IMR-90 (cell line): ENCODE results near the gene PASD1. TPM values are rescaled to one million over a fixed set of nuclear protein-coding genes. Genes with fewer than 3 reads are reported as not detected.

Source experiments
- ATAC-seq: fragments of 200-7000 bp; cut with Tn5 transposase; 2 replicates; pipeline ENCODE4 v1.9.1; 2020; ENCODE audit warnings: low read depth, mild to moderate bottlenecking, moderate library complexity
- BruUV-seq: library from RNA; stranded (reverse); fragments of 400-500 nt; replicated peaks from 2 replicates; lab custom pipeline; 2021; lab: Mats Ljungman, UMichigan
- CTCF ChIA-PET: fragments of 300-600 bp; formaldehyde crosslinking; extraction: SDS; loops from one replicate; lab custom pipeline; 2021; ENCODE audit warnings: antibody characterized with exemption; lab: Yijun Ruan, JAX
- POLR2A ChIA-PET: fragments of 300-600 bp; sonication (Branson Sonifier 250); formaldehyde crosslinking; loops from one replicate; lab custom pipeline; 2022; ENCODE audit warnings: antibody characterized with exemption; ENCODE audit not compliant: unreplicated experiment; lab: Charles Lee
- DNase-seq: peaks from one replicate; pipeline ENCODE4 v3.0.0; 2013
- H2AFZ ChIP-seq: replicated peaks from 2 replicates; pipeline ENCODE3; 2013; ENCODE audit warnings: low read length, mild to moderate bottlenecking; ENCODE audit not compliant: poor library complexity
- H2AK5ac ChIP-seq: 2 replicates; pipeline ENCODE4 v1.6.1; 2013; ENCODE audit warnings: low read depth, low read length, inconsistent platforms
- H2AK9ac ChIP-seq: replicated peaks from 2 replicates; pipeline ENCODE3; 2013; ENCODE audit warnings: mild to moderate bottlenecking, low read depth, low read length, moderate library complexity; ENCODE audit not compliant: poor library complexity
- H2BK120ac ChIP-seq: 2 replicates; pipeline ENCODE4 v1.6.1; 2013; ENCODE audit warnings: low read depth, low read length, inconsistent platforms
- H2BK15ac ChIP-seq: 3 replicates; pipeline ENCODE4 v1.6.1; 2013; ENCODE audit warnings: low read depth, low read length, inconsistent platforms
- H2BK20ac ChIP-seq: 2 replicates; pipeline ENCODE4 v1.6.1; 2013; ENCODE audit warnings: low read depth, mild to moderate bottlenecking, inconsistent platforms, low read length, moderate library complexity
- H2BK5ac ChIP-seq: 2 replicates; pipeline ENCODE4 v1.6.1; 2013; ENCODE audit warnings: mild to moderate bottlenecking, low read depth, low read length, inconsistent platforms; ENCODE audit not compliant: poor library complexity, severe bottlenecking
- H3K14ac ChIP-seq: replicated peaks from 2 replicates; pipeline ENCODE4 v1.6.1; 2013; ENCODE audit warnings: low read depth, low read length, inconsistent platforms
- H3K18ac ChIP-seq: 2 replicates; pipeline ENCODE4 v1.6.1; 2013; ENCODE audit warnings: low read depth, low read length, control low read depth
- H3K23ac ChIP-seq: 2 replicates; pipeline ENCODE4 v1.6.1; 2013; ENCODE audit warnings: low read depth, low read length, inconsistent platforms
- H3K27ac ChIP-seq: 2 replicates; pipeline ENCODE4 v1.5.1; 2013; ENCODE audit warnings: mild to moderate bottlenecking, control low read depth, low read length; ENCODE audit not compliant: insufficient read depth
- H3K27me3 ChIP-seq: 2 replicates; pipeline ENCODE4 v1.6.1; 2013; ENCODE audit warnings: low read length; ENCODE audit not compliant: control insufficient read depth, insufficient read depth
- H3K36me3 ChIP-seq: 2 replicates; pipeline ENCODE4 v1.6.1; 2013; ENCODE audit warnings: low read length, mixed read lengths; ENCODE audit not compliant: control insufficient read depth, insufficient read depth
- H3K4ac ChIP-seq: 2 replicates; pipeline ENCODE4 v1.6.1; 2013; ENCODE audit warnings: low read depth, low read length, inconsistent platforms
- H3K4me1 ChIP-seq: 2 replicates; pipeline ENCODE4 v1.6.1; 2013; ENCODE audit warnings: low read length, mixed read lengths; ENCODE audit not compliant: control insufficient read depth, insufficient read depth
- H3K4me2 ChIP-seq: 2 replicates; pipeline ENCODE4 v1.6.1; 2013; ENCODE audit warnings: low read depth, mild to moderate bottlenecking, control low read depth, low read length, moderate library complexity
- H3K4me3 ChIP-seq: 2 replicates; pipeline ENCODE4 v1.5.1; 2013; ENCODE audit warnings: low read depth, mild to moderate bottlenecking, control low read depth, low read length, moderate library complexity; ENCODE audit not compliant: insufficient read depth
- H3K56ac ChIP-seq: 2 replicates; pipeline ENCODE4 v1.6.1; 2013; ENCODE audit warnings: low read length, inconsistent platforms; ENCODE audit not compliant: insufficient read depth; ENCODE audit errors: extremely low read depth
- H3K79me1 ChIP-seq, 2 experiments: 2 replicates each; pipeline ENCODE4 v1.6.1; 2013; ENCODE audit warnings: low read length in 2 of 2, inconsistent platforms in 1 of 2, low read depth in 1 of 2
- H3K9ac ChIP-seq: 2 replicates; pipeline ENCODE4 v1.6.1; 2013; ENCODE audit warnings: low read depth, low read length, control low read depth
- H3K9me1 ChIP-seq: 2 replicates; pipeline ENCODE4 v1.6.1; 2013; ENCODE audit warnings: low read length, inconsistent platforms; ENCODE audit not compliant: insufficient read depth
- H3K9me3 ChIP-seq: 2 replicates; pipeline ENCODE4 v1.6.1; 2013; ENCODE audit warnings: low read length; ENCODE audit not compliant: control insufficient read depth, insufficient read depth
- H4K20me1 ChIP-seq: 2 replicates; pipeline ENCODE4 v1.6.1; 2013; ENCODE audit warnings: low read length, inconsistent platforms; ENCODE audit not compliant: insufficient read depth
- H4K5ac ChIP-seq: 2 replicates; pipeline ENCODE4 v1.6.1; 2013; ENCODE audit warnings: mild to moderate bottlenecking, low read depth, low read length, control low read depth
- H4K8ac ChIP-seq, 2 experiments: 2 replicates each; pipeline ENCODE4 v1.6.1; 2013; ENCODE audit warnings: low read depth in 2 of 2, low read length in 2 of 2, control low read depth in 1 of 2, inconsistent platforms in 1 of 2
- H4K91ac ChIP-seq: 2 replicates; pipeline ENCODE4 v1.6.1; 2013; ENCODE audit warnings: low read depth, low read length, inconsistent platforms; ENCODE audit not compliant: insufficient read depth
- BHLHE40 ChIP-seq: fragments of 150-350 bp; IDR thresholded peaks from 2 replicates; pipeline ENCODE4 v1.6.1; 2016; ENCODE audit warnings: mild to moderate bottlenecking, low read depth, low read length
- CEBPB ChIP-seq: IDR thresholded peaks from 2 replicates; pipeline ENCODE4 v1.6.1; 2012; ENCODE audit warnings: low read depth, low read length, improper control_type of control experiment
- CHD1 ChIP-seq: IDR thresholded peaks from 2 replicates; pipeline ENCODE4 v1.6.1; 2012; ENCODE audit warnings: low read depth, low read length, improper control_type of control experiment
- ELK1 ChIP-seq: fragments of 150-350 bp; IDR thresholded peaks from 2 replicates; pipeline ENCODE4 v1.6.1; 2016; ENCODE audit warnings: low read depth, mild to moderate bottlenecking, low read length, moderate library complexity, borderline replicate concordance
- FOS ChIP-seq: fragments of 150-350 bp; IDR thresholded peaks from 2 replicates; pipeline ENCODE4 v1.6.1; 2016; ENCODE audit warnings: low read depth, low read length
- MAFK ChIP-seq: IDR thresholded peaks from 2 replicates; pipeline ENCODE4 v1.6.1; 2012; ENCODE audit warnings: low read depth, low read length, improper control_type of control experiment
- MAZ ChIP-seq: IDR thresholded peaks from 2 replicates; pipeline ENCODE4 v1.6.1; 2012; ENCODE audit warnings: low read depth, mild to moderate bottlenecking, low read length, improper control_type of control experiment, moderate library complexity, borderline replicate concordance
- MXI1 ChIP-seq: IDR thresholded peaks from 2 replicates; pipeline ENCODE4 v1.6.1; 2012; ENCODE audit warnings: low read depth, mild to moderate bottlenecking, low read length, moderate library complexity, borderline replicate concordance
- NFE2L2 ChIP-seq: fragments of 150-350 bp; IDR thresholded peaks from 2 replicates; pipeline ENCODE4 v1.6.1; 2016; ENCODE audit warnings: low read depth, mild to moderate bottlenecking, low read length
- POLR2A ChIP-seq: IDR thresholded peaks from 2 replicates; pipeline ENCODE4 v1.6.1; 2012; ENCODE audit warnings: mild to moderate bottlenecking, low read depth, low read length
- RAD21 ChIP-seq: IDR thresholded peaks from 2 replicates; pipeline ENCODE4 v1.6.1; 2012; ENCODE audit warnings: low read length, improper control_type of control experiment
- RCOR1 ChIP-seq: IDR thresholded peaks from 2 replicates; pipeline ENCODE4 v1.6.1; 2012; ENCODE audit warnings: mild to moderate bottlenecking, low read length, improper control_type of control experiment; ENCODE audit not compliant: insufficient replicate concordance
- RFX5 ChIP-seq: IDR thresholded peaks from 2 replicates; pipeline ENCODE4 v1.8.0; 2012; ENCODE audit warnings: low read depth, mild to moderate bottlenecking, low read length, moderate library complexity
- SMC3 ChIP-seq: fragments of 150-350 bp; IDR thresholded peaks from 2 replicates; pipeline ENCODE4 v1.6.1; 2016; ENCODE audit warnings: low read depth, mild to moderate bottlenecking, antibody characterized with exemption, low read length, moderate library complexity
- USF2 ChIP-seq: fragments of 150-350 bp; IDR thresholded peaks from 2 replicates; pipeline ENCODE4 v1.6.1; 2017; ENCODE audit warnings: mild to moderate bottlenecking, antibody characterized with exemption, low read length, low read depth
- WGBS, 2 experiments: methylation state at CpG; one replicate each; pipeline versions ENCODE4 v1.1.5 to v1.1.7; 2013; ENCODE audit warnings: missing lambda C conversion rate in 2 of 2; ENCODE audit not compliant: insufficient read length in 1 of 2; ENCODE audit errors: extremely low coverage in 2 of 2; 5-methylcytosine and 5-hydroxymethylcytosine counted together
- dilution Hi-C: fragments of 300-500 bp; cut with HindIII; formaldehyde crosslinking; loops from one replicate; pipeline ENCODE4 v1.14.3; 2018; ENCODE audit warnings: low sequenced_read_pairs; ENCODE audit not compliant: unreplicated experiment
- in situ Hi-C: fragments of 300-500 bp; cut with MboI; formaldehyde crosslinking; loops from 3 replicates; pipeline ENCODE4 v1.14.3; 2019; ENCODE audit warnings: low sequenced_read_pairs, inconsistent platforms, mixed read lengths
- intact Hi-C: fragments of 100-400 bp; cut with micrococcal nuclease; formaldehyde crosslinking; loops from 2 replicates; pipeline ENCODE4 v1.10.0; 2022
- polyA plus RNA-seq, 3 experiments: library from polyadenylated mRNA; depleted of rRNA; stranded (reverse); fragments of >200 nt; gene quantifications; 2 replicates each; pipeline ENCODE4 v1.2.3, GENCODE V29; 2012; ENCODE audit warnings: low replicate concordance in 1 of 3
- total RNA-seq: library from RNA; depleted of rRNA; stranded (reverse); fragments of >200 nt; gene quantifications from 2 replicates; pipeline ENCODE4 v1.2.3, GENCODE V29; 2012
- TF ChIP-seq, protein P1 (sequence below): conservative IDR thresholded peaks from 2 replicates; pipeline ENCODE4 v1.5.1; 2012; ENCODE audit warnings: mild to moderate bottlenecking, low read depth, low read length, improper control_type of control experiment

Gene PASD1
- total and polyA plus RNA-seq, 2 of the 4 experiments (the other 2 are of a cell fraction) = not detected

DNA sequence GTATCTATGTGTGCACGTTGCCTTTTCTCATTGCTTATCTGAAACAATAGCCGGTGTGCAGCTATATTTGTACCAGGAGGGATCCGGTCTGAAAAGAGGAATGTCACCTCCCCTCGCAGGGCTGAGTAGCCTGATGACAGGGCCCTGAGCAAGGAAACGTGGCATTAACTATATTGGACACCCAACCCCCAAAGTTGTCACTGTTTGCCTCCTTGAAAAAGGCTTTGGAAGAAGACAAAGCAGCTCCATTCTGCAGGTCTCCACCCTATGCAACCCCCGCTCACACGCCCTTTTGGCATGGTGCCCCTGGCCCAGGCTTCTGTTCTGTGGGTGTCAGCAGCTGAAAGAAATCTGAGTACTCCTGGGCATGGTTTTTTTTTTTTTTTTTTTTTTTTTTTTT lies 140.0 kb downstream of the PASD1 start:
- Histone ChIP-seq H3K9me1 (no peaks in the 10 kb centered on the region), H3K23ac (no peak overlapping the region), H2BK5ac (no peak overlapping the region), H3K14ac (no peak overlapping the region), H2AK5ac (no peak overlapping the region), H4K5ac (no peak overlapping the region), H2AFZ (no peak overlapping the region), H4K8ac (no peak overlapping the region), H2AK9ac (no peak overlapping the region), H3K4me2 (no peak overlapping the region), H2BK120ac (no peak overlapping the region), H3K36me3 (no peaks in the 10 kb centered on the region), H3K4me3 (no peak overlapping the region), H3K9ac (no peak overlapping the region), H3K9me3 (peaks cover 7% of the 10 kb centered on the region; the same call in 1 of the 2 replicates), H3K4me1 (no peaks in the 10 kb centered on the region), H3K79me1 (no peaks in the 10 kb centered on the region), H4K91ac (no peak overlapping the region), H3K4ac (no peak overlapping the region), H2BK15ac (no peak overlapping the region), H3K56ac (no peak overlapping the region), H4K20me1 (no peaks in the 10 kb centered on the region), H3K18ac (no peak overlapping the region), H3K27me3 (no peaks in the 10 kb centered on the region), H3K27ac (no peak overlapping the region), H2BK20ac (no peak overlapping the region)
- intact Hi-C loops (no loop called here), in situ Hi-C loops (no loop called here), dilution Hi-C loops (no loop called here)
- TF ChIP-seq, protein P1, sequence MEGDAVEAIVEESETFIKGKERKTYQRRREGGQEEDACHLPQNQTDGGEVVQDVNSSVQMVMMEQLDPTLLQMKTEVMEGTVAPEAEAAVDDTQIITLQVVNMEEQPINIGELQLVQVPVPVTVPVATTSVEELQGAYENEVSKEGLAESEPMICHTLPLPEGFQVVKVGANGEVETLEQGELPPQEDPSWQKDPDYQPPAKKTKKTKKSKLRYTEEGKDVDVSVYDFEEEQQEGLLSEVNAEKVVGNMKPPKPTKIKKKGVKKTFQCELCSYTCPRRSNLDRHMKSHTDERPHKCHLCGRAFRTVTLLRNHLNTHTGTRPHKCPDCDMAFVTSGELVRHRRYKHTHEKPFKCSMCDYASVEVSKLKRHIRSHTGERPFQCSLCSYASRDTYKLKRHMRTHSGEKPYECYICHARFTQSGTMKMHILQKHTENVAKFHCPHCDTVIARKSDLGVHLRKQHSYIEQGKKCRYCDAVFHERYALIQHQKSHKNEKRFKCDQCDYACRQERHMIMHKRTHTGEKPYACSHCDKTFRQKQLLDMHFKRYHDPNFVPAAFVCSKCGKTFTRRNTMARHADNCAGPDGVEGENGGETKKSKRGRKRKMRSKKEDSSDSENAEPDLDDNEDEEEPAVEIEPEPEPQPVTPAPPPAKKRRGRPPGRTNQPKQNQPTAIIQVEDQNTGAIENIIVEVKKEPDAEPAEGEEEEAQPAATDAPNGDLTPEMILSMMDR = no peak
- TF ChIP-seq RCOR1 (no peak), MAFK (no peak), USF2 (no peak), CHD1 (no peak), FOS (no peak), ELK1 (no peak), MAZ (no peak), MXI1 (no peak), RAD21 (no peak), CEBPB (no peak), NFE2L2 (no peak), BHLHE40 (no peak), POLR2A (no peak), RFX5 (no peak), SMC3 (no peak)
- BruUV-seq = no TSS peak
- no CpG with 5 or more reads among the region's 7 CpGs for WGBS, 2 experiments
- CTCF ChIA-PET = no interaction called here
- POLR2A ChIA-PET = no interaction called here
- ATAC-seq = no peak
- no peak for DNase-seq
